Gastroesophageal sphincter (tissue), 3 donors: ENCODE measurements around the gene KRT222.

Source experiments
- POLR2A ChIP-seq, 2 donors: fragments of 450-650 bp; IDR thresholded peaks; one replicate each; pipeline ENCODE4 v1.6.1; 2017; ENCODE audit warnings: antibody characterized with exemption in 2 of 2, mild to moderate bottlenecking in 2 of 2, moderate library complexity in 1 of 2
- TF ChIP-seq, protein P1 (sequence below), 4 experiments: fragments of 200-600 bp in 2 of 4; fragments of 450-650 bp in 2 of 4; sonication (generic) in 1 of 4; IDR thresholded peaks; one replicate each; pipeline ENCODE4 v1.5.1; 2017 to 2019; ENCODE audit warnings: antibody characterized with exemption in 4 of 4, mild to moderate bottlenecking in 2 of 4, moderate library complexity in 2 of 4

GRCh38 chr17:40699371-40699770 lies 34.4 kb upstream of the KRT222 start:
- TF ChIP-seq, protein P1, sequence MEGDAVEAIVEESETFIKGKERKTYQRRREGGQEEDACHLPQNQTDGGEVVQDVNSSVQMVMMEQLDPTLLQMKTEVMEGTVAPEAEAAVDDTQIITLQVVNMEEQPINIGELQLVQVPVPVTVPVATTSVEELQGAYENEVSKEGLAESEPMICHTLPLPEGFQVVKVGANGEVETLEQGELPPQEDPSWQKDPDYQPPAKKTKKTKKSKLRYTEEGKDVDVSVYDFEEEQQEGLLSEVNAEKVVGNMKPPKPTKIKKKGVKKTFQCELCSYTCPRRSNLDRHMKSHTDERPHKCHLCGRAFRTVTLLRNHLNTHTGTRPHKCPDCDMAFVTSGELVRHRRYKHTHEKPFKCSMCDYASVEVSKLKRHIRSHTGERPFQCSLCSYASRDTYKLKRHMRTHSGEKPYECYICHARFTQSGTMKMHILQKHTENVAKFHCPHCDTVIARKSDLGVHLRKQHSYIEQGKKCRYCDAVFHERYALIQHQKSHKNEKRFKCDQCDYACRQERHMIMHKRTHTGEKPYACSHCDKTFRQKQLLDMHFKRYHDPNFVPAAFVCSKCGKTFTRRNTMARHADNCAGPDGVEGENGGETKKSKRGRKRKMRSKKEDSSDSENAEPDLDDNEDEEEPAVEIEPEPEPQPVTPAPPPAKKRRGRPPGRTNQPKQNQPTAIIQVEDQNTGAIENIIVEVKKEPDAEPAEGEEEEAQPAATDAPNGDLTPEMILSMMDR (IDR thresholded peaks at IDR 0.05), result no peak
- TF ChIP-seq POLR2A (IDR thresholded peaks at IDR 0.05), result no peak
